Right cardiac atrium (tissue), 5 donors: ENCODE measurements around the gene TTC28. TPM values are rescaled to one million over a fixed set of nuclear protein-coding genes. Genes with fewer than 3 reads are reported as not detected.

Source experiments
- ATAC-seq, 2 donors: fragments of 200-7000 bp; cut with Tn5 transposase; one replicate each; pipeline versions ENCODE4 v1.8.0 to v1.9.1; 2020; ENCODE audit warnings: moderate library complexity in 2 of 2, mild to moderate bottlenecking in 1 of 2
- DNase-seq, 3 donors: peaks; one replicate each; pipeline ENCODE4 v3.0.0-alpha.2; 2020
- H3K27ac ChIP-seq: one replicate; pipeline ENCODE4 v1.5.1; 2013; ENCODE audit warnings: mild to moderate bottlenecking, low read length, control low read depth, moderate library complexity
- H3K27me3 ChIP-seq: one replicate; pipeline ENCODE4 v1.6.1; 2013; ENCODE audit not compliant: control insufficient read depth, insufficient read depth
- H3K4me1 ChIP-seq: one replicate; pipeline ENCODE4 v1.6.1; 2013; ENCODE audit warnings: low read length; ENCODE audit not compliant: control insufficient read depth, insufficient read depth
- H3K4me3 ChIP-seq: one replicate; pipeline ENCODE4 v1.5.1; 2013; ENCODE audit warnings: low read length, control low read depth
- H3K9me3 ChIP-seq: one replicate; pipeline ENCODE4 v1.6.1; 2013; ENCODE audit warnings: low read length; ENCODE audit not compliant: control insufficient read depth
- WGBS: extraction: QIAGEN DNeasy Blood & Tissue Kit; methylation state at CpG from one replicate; pipeline ENCODE4 v1.1.7; 2013; 5-methylcytosine and 5-hydroxymethylcytosine counted together
- intact Hi-C, 4 donors: fragments of 100-400 bp; cut with DNase I; formaldehyde crosslinking; loops; one replicate each; pipeline versions ENCODE4 v1.11.0 to v1.14.0; 2022 to 2023
- polyA plus RNA-seq: library from polyadenylated mRNA; stranded (reverse); fragments of 200-250 nt; gene quantifications from one replicate; pipeline ENCODE4 v1.2.3, GENCODE V29; 2013
- total RNA-seq, 4 donors: library from RNA; stranded (reverse); fragmentation: NEBNext Ultra II Directional; extraction: Animal tissue kit (Norgen Biotek cat#: 25700); gene quantifications; one replicate each; pipeline ENCODE4 v1.2.1, GENCODE V29; 2021
- donor health status: healthy with polysubstance abuse.
- donor health status: DM: no; HTN: yes; CAD: no.
- donor health status: DM: no; HTN: no; CAD: no.
- donor health status: DM: no; HTN: yes; CAD: no; lungs with severe emphysema.
- donor health status: DM: yes; HTN: yes; CAD: no.

The TTC28 gene
- total and polyA plus RNA-seq, 5 donors, result 5.7 to 21.1 (median 18.9) TPM

GRCh38 chr22:28053896-28054818 lies 625.5 kb downstream of the TTC28 start:
- Histone ChIP-seq H3K4me1 (no peaks in the 10 kb centered on the region), H3K27me3 (no peaks in the 10 kb centered on the region), H3K27ac (no peak overlapping the region), H3K9me3 (no peaks in the 10 kb centered on the region), H3K4me3 (no peak overlapping the region)
- no peak for DNase-seq
- WGBS, result 84% methylated on average over 6 of the region's 6 CpGs
- ATAC-seq, result no peak
- intact Hi-C loops, result loop anchor here (5.0 to 10.0 kb wide), 4 partner anchors 391 to 781 kb away; no protein-coding TSS in a partner anchor

- WGBS, result 90% methylated on average over 9 of the region's 9 CpGs
- Histone ChIP-seq H3K9me3 (no peaks in the 10 kb centered on the region), H3K27me3 (no peaks in the 10 kb centered on the region), H3K27ac (no peak overlapping the region), H3K4me3 (no peak overlapping the region), H3K4me1 (peaks cover 6% of the 10 kb centered on the region)
- ATAC-seq, result no peak
- no peak for DNase-seq
- intact Hi-C loops, result loop anchor here (5.0 to 10.0 kb wide), 4 partner anchors 392 to 782 kb away; no protein-coding TSS in a partner anchor
Observed at GRCh38 chr22:28052825-28053269, 626.8 kb downstream of the TTC28 start.

GRCh38 chr22:28051787-28052356 lies 627.8 kb downstream of the TTC28 start:
- DNase-seq, result peak; percentile 71 to 91 (median 88)
- intact Hi-C loops, result loop anchor here (5.0 to 10.0 kb wide), 4 partner anchors 393 to 783 kb away; no protein-coding TSS in a partner anchor
- peaks cover 6% of the 10 kb centered on the region for H3K4me1 ChIP-seq
- H3K27ac ChIP-seq, result no peak overlapping the region
- ATAC-seq, result peak in 1 of 2 donors; percentile 67
- no peaks in the 10 kb centered on the region for H3K27me3 ChIP-seq
- 51% methylated on average over 5 of the region's 5 CpGs for WGBS
- no peaks in the 10 kb centered on the region for H3K9me3 ChIP-seq
- H3K4me3 ChIP-seq, result no peak overlapping the region

GRCh38 chr22:28051091-28051786 lies 628.4 kb downstream of the TTC28 start:
- no peak for DNase-seq
- H3K4me3 ChIP-seq, result no peak overlapping the region
- intact Hi-C loops, result loop anchor here (5.0 to 10.0 kb wide), 4 partner anchors 394 to 784 kb away; no protein-coding TSS in a partner anchor
- H3K9me3 ChIP-seq, result no peaks in the 10 kb centered on the region
- no peak for ATAC-seq
- H3K27me3 ChIP-seq, result no peaks in the 10 kb centered on the region
- H3K27ac ChIP-seq, result no peak overlapping the region
- 67% methylated on average over 7 of the region's 7 CpGs for WGBS
- H3K4me1 ChIP-seq, result peaks cover 6% of the 10 kb centered on the region

DNA sequence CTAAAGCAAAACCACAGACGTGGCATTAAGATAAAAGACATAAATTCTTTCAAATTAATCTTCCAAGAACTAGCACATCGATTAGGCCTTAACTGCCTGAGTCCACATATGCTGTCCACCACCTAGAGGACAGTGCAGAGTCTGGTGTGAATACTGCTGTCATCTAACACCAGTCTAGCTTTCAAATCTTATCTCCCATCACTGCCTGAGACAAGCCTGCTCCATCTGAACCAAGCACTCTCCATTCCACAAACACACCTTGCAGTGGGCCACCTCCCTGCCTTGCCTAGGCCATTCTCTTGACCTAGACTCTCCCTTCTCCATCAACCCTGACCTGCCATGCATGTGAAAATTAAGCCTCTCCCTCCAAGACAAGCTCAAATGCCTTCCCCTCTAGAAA lies 631.1 kb downstream of the TTC28 start:
- 56% methylated on average over 2 of the region's 2 CpGs for WGBS
- H3K27ac ChIP-seq, result no peak overlapping the region
- H3K9me3 ChIP-seq, result no peaks in the 10 kb centered on the region
- no peaks in the 10 kb centered on the region for H3K27me3 ChIP-seq
- no peak for ATAC-seq
- peaks cover 8% of the 10 kb centered on the region for H3K4me1 ChIP-seq
- no peak for DNase-seq
- intact Hi-C loops, result loop anchor here in 1 of 4 donors (5.0 kb wide), 1 partner anchor 544 kb away; no protein-coding TSS in a partner anchor
- no peak overlapping the region for H3K4me3 ChIP-seq

DNA sequence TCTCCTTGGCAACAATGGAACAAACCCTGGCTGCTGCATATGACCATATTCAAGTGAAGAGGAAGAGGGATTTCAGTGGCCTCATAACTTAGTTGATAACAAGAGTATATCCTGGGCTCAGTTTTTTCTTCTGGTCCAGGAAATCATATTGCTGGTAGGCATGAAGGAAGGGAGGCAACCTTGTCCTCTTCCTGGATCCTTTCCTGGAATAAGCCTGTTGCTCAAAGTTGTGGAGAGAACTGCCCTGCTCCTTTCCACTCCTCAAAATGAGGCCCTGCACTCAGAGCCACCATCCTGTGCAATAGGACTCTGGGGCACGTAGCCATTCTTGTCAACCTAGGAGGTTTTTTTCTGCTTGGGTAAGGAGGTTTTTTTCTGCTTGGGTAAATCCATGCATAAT lies 631.9 kb downstream of the TTC28 start:
- WGBS, result 84% methylated on average over 1 of the region's 1 CpG
- Histone ChIP-seq H3K27ac (no peak overlapping the region), H3K9me3 (no peaks in the 10 kb centered on the region), H3K4me1 (peaks cover 8% of the 10 kb centered on the region), H3K27me3 (no peaks in the 10 kb centered on the region), H3K4me3 (no peak overlapping the region)
- ATAC-seq (peak; percentile 67 to 79), DNase-seq (no peak)
- intact Hi-C loops, result loop anchor here in 1 of 4 donors (5.0 kb wide), 1 partner anchor 545 kb away; no protein-coding TSS in a partner anchor

GRCh38 chr22:28046100-28046499 lies 633.5 kb downstream of the TTC28 start:
- H3K4me1 ChIP-seq, result peaks cover 8% of the 10 kb centered on the region
- no peak for ATAC-seq
- intact Hi-C loops, result loop anchor here in 1 of 4 donors (5.0 kb wide), 1 partner anchor 546 kb away; no protein-coding TSS in a partner anchor

GRCh38 chr22:28044546-28045173 lies 635.0 kb downstream of the TTC28 start:
- H3K9me3 ChIP-seq, result no peaks in the 10 kb centered on the region
- intact Hi-C loops, result loop anchor here in 1 of 4 donors (5.0 kb wide), 1 partner anchor 548 kb away; no protein-coding TSS in a partner anchor
- H3K4me1 ChIP-seq, result peaks cover 8% of the 10 kb centered on the region

More at GRCh38 chr22:28046100-28046499, 633.5 kb downstream of the TTC28 start:
- Histone ChIP-seq H3K27ac (no peak overlapping the region), H3K4me3 (no peak overlapping the region), H3K9me3 (no peaks in the 10 kb centered on the region), H3K27me3 (no peaks in the 10 kb centered on the region)
- no peak for DNase-seq

DNA sequence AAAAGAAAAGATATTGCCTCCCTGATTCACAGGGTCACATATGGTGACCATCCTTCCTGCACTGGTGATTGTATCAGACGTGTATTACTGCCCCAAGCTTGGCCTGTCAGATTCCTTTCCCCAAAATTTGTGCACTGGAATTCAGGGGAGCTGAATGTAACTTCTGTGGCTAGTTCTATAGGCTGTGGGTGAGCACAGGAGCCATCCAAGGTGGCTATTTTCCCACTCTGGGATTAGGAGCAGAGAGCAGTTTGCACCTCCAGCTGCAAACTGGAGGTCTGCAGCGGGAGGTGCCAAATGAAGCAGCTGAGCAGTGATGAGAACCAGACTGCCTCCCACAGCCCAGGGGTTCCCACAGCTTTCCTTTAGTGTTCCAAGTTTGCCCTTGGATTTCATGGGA lies 636.4 kb downstream of the TTC28 start:
- Histone ChIP-seq H3K4me3 (no peak overlapping the region), H3K9me3 (no peaks in the 10 kb centered on the region), H3K27me3 (no peaks in the 10 kb centered on the region), H3K4me1 (peaks cover 5% of the 10 kb centered on the region), H3K27ac (no peak overlapping the region)
- intact Hi-C loops, result no loop called here
- DNase-seq, result no peak
- no peak for ATAC-seq
- 54% methylated on average over 2 of the region's 2 CpGs for WGBS

More at GRCh38 chr22:28044546-28045173, 635.0 kb downstream of the TTC28 start:
- no peak overlapping the region for H3K4me3 ChIP-seq
- no peak overlapping the region for H3K27ac ChIP-seq
- ATAC-seq, result no peak
- DNase-seq, result no peak
- 84% methylated on average over 7 of the region's 7 CpGs for WGBS
- H3K27me3 ChIP-seq, result no peaks in the 10 kb centered on the region

GRCh38 chr22:28034760-28035401 lies 644.8 kb downstream of the TTC28 start:
- WGBS, result 9% methylated on average over 7 of the region's 7 CpGs
- Histone ChIP-seq H3K4me3 (no peak overlapping the region), H3K4me1 (peaks cover 17% of the 10 kb centered on the region), H3K9me3 (no peaks in the 10 kb centered on the region), H3K27me3 (no peaks in the 10 kb centered on the region), H3K27ac (peak overlapping the region; percentile 84)
- ATAC-seq (peak; percentile 88 to 90), DNase-seq (peak; percentile 86 to 92 (median 88))
- intact Hi-C loops, result no loop called here
